ENCODE data around the gene TUBA1C. TPM values are rescaled to one million over a fixed set of nuclear protein-coding genes. Genes with fewer than 3 reads are reported as not detected.

Gene TUBA1C
- total and polyA plus RNA-seq, 9 of the 15 experiments (the other 6 are each of a cell fraction or from before 2014, with no cell fraction given): 755 to 3,012 (median 914) TPM

GRCh38 chr12:49232940-49233841 lies 31.7 kb upstream of the TUBA1C start (continued):
- no peak for TF ChIP-seq E2F8 (IDR thresholded peaks at IDR 0.05; ENCODE audit: low read depth, partially characterized antibody)
- TF ChIP-seq ZFP30 (CRISPR knock-in tag; IDR thresholded peaks at IDR 0.05; ENCODE audit: borderline replicate concordance): no peak
- TF ChIP-seq SIN3B (IDR thresholded peaks at IDR 0.05; ENCODE audit: low read depth): no peak
- no peak; the same call in 1 of the 2 replicates for TF ChIP-seq ZSCAN29 (IDR thresholded peaks at IDR 0.05)
- TF ChIP-seq CHD2 (IDR thresholded peaks at IDR 0.05; ENCODE audit: low read depth, low read length): no peak
- TF ChIP-seq CEBPB (tag; IDR thresholded peaks at IDR 0.05): peak; percentile 40; the same call in 1 of the 2 replicates
- TF ChIP-seq CHD7 (IDR thresholded peaks at IDR 0.05; ENCODE audit: low read depth, low read length): no peak
- peak; percentile 81; the same call in 1 of the 2 replicates for TF ChIP-seq ZEB2 (IDR thresholded peaks at IDR 0.05)
- TF ChIP-seq ARHGAP35 (IDR thresholded peaks at IDR 0.05; ENCODE audit: partially characterized antibody): no peak
- no peak for TF ChIP-seq CBX2 (IDR thresholded peaks at IDR 0.05; ENCODE audit: insufficient read depth, low read length, poor library complexity, severe bottlenecking)
- peak; percentile 54; the same call in 1 of the 2 replicates for TF ChIP-seq RAD51 (IDR thresholded peaks at IDR 0.05; ENCODE audit: borderline replicate concordance, low read depth)
- TF ChIP-seq GATA2 (CRISPR knock-in tag; IDR thresholded peaks at IDR 0.05): peak; percentile 94
- TF ChIP-seq RFX7 (CRISPR knock-in tag; IDR thresholded peaks at IDR 0.05): no peak
- TF ChIP-seq ZNF77 (CRISPR knock-in tag; IDR thresholded peaks at IDR 0.05): no peak

Measured in K562 (cell line).